IMR-90 (cell line): Measurements from ENCODE around the gene GOLT1A. TPM values are rescaled to one million over a fixed set of nuclear protein-coding genes. Genes with fewer than 3 reads are reported as not detected.

Source experiments
- ATAC-seq: fragments of 200-7000 bp; cut with Tn5 transposase; 2 replicates; pipeline ENCODE4 v1.9.1; 2020; ENCODE audit warnings: low read depth, mild to moderate bottlenecking, moderate library complexity
- BruUV-seq: library from RNA; stranded (reverse); fragments of 400-500 nt; replicated peaks from 2 replicates; lab custom pipeline; 2021; lab: Mats Ljungman, UMichigan
- CTCF ChIA-PET: fragments of 300-600 bp; formaldehyde crosslinking; extraction: SDS; loops from one replicate; lab custom pipeline; 2021; ENCODE audit warnings: antibody characterized with exemption; lab: Yijun Ruan, JAX
- POLR2A ChIA-PET: fragments of 300-600 bp; sonication (Branson Sonifier 250); formaldehyde crosslinking; loops from one replicate; lab custom pipeline; 2022; ENCODE audit warnings: antibody characterized with exemption; ENCODE audit not compliant: unreplicated experiment; lab: Charles Lee
- DNase-seq: peaks from one replicate; pipeline ENCODE4 v3.0.0; 2013
- H2AFZ ChIP-seq: replicated peaks from 2 replicates; pipeline ENCODE3; 2013; ENCODE audit warnings: low read length, mild to moderate bottlenecking; ENCODE audit not compliant: poor library complexity
- H2AK5ac ChIP-seq: 2 replicates; pipeline ENCODE4 v1.6.1; 2013; ENCODE audit warnings: low read depth, low read length, inconsistent platforms
- H2AK9ac ChIP-seq: replicated peaks from 2 replicates; pipeline ENCODE3; 2013; ENCODE audit warnings: mild to moderate bottlenecking, low read depth, low read length, moderate library complexity; ENCODE audit not compliant: poor library complexity
- H2BK120ac ChIP-seq: 2 replicates; pipeline ENCODE4 v1.6.1; 2013; ENCODE audit warnings: low read depth, low read length, inconsistent platforms
- H2BK15ac ChIP-seq: 3 replicates; pipeline ENCODE4 v1.6.1; 2013; ENCODE audit warnings: low read depth, low read length, inconsistent platforms
- H2BK20ac ChIP-seq: 2 replicates; pipeline ENCODE4 v1.6.1; 2013; ENCODE audit warnings: low read depth, mild to moderate bottlenecking, inconsistent platforms, low read length, moderate library complexity
- H2BK5ac ChIP-seq: 2 replicates; pipeline ENCODE4 v1.6.1; 2013; ENCODE audit warnings: mild to moderate bottlenecking, low read depth, low read length, inconsistent platforms; ENCODE audit not compliant: poor library complexity, severe bottlenecking
- H3K14ac ChIP-seq: replicated peaks from 2 replicates; pipeline ENCODE4 v1.6.1; 2013; ENCODE audit warnings: low read depth, low read length, inconsistent platforms
- H3K18ac ChIP-seq: 2 replicates; pipeline ENCODE4 v1.6.1; 2013; ENCODE audit warnings: low read depth, low read length, control low read depth
- H3K23ac ChIP-seq: 2 replicates; pipeline ENCODE4 v1.6.1; 2013; ENCODE audit warnings: low read depth, low read length, inconsistent platforms
- H3K27ac ChIP-seq: 2 replicates; pipeline ENCODE4 v1.5.1; 2013; ENCODE audit warnings: mild to moderate bottlenecking, control low read depth, low read length; ENCODE audit not compliant: insufficient read depth
- H3K27me3 ChIP-seq: 2 replicates; pipeline ENCODE4 v1.6.1; 2013; ENCODE audit warnings: low read length; ENCODE audit not compliant: control insufficient read depth, insufficient read depth
- H3K36me3 ChIP-seq: 2 replicates; pipeline ENCODE4 v1.6.1; 2013; ENCODE audit warnings: low read length, mixed read lengths; ENCODE audit not compliant: control insufficient read depth, insufficient read depth
- H3K4ac ChIP-seq: 2 replicates; pipeline ENCODE4 v1.6.1; 2013; ENCODE audit warnings: low read depth, low read length, inconsistent platforms
- H3K4me1 ChIP-seq: 2 replicates; pipeline ENCODE4 v1.6.1; 2013; ENCODE audit warnings: low read length, mixed read lengths; ENCODE audit not compliant: control insufficient read depth, insufficient read depth
- H3K4me2 ChIP-seq: 2 replicates; pipeline ENCODE4 v1.6.1; 2013; ENCODE audit warnings: low read depth, mild to moderate bottlenecking, control low read depth, low read length, moderate library complexity
- H3K4me3 ChIP-seq: 2 replicates; pipeline ENCODE4 v1.5.1; 2013; ENCODE audit warnings: low read depth, mild to moderate bottlenecking, control low read depth, low read length, moderate library complexity; ENCODE audit not compliant: insufficient read depth
- H3K56ac ChIP-seq: 2 replicates; pipeline ENCODE4 v1.6.1; 2013; ENCODE audit warnings: low read length, inconsistent platforms; ENCODE audit not compliant: insufficient read depth; ENCODE audit errors: extremely low read depth
- H3K79me1 ChIP-seq, 2 experiments: 2 replicates each; pipeline ENCODE4 v1.6.1; 2013; ENCODE audit warnings: low read length in 2 of 2, inconsistent platforms in 1 of 2, low read depth in 1 of 2
- H3K9ac ChIP-seq: 2 replicates; pipeline ENCODE4 v1.6.1; 2013; ENCODE audit warnings: low read depth, low read length, control low read depth
- H3K9me1 ChIP-seq: 2 replicates; pipeline ENCODE4 v1.6.1; 2013; ENCODE audit warnings: low read length, inconsistent platforms; ENCODE audit not compliant: insufficient read depth
- H3K9me3 ChIP-seq: 2 replicates; pipeline ENCODE4 v1.6.1; 2013; ENCODE audit warnings: low read length; ENCODE audit not compliant: control insufficient read depth, insufficient read depth
- H4K20me1 ChIP-seq: 2 replicates; pipeline ENCODE4 v1.6.1; 2013; ENCODE audit warnings: low read length, inconsistent platforms; ENCODE audit not compliant: insufficient read depth
- H4K5ac ChIP-seq: 2 replicates; pipeline ENCODE4 v1.6.1; 2013; ENCODE audit warnings: mild to moderate bottlenecking, low read depth, low read length, control low read depth
- H4K8ac ChIP-seq, 2 experiments: 2 replicates each; pipeline ENCODE4 v1.6.1; 2013; ENCODE audit warnings: low read depth in 2 of 2, low read length in 2 of 2, control low read depth in 1 of 2, inconsistent platforms in 1 of 2
- H4K91ac ChIP-seq: 2 replicates; pipeline ENCODE4 v1.6.1; 2013; ENCODE audit warnings: low read depth, low read length, inconsistent platforms; ENCODE audit not compliant: insufficient read depth
- BHLHE40 ChIP-seq: fragments of 150-350 bp; IDR thresholded peaks from 2 replicates; pipeline ENCODE4 v1.6.1; 2016; ENCODE audit warnings: mild to moderate bottlenecking, low read depth, low read length
- CHD1 ChIP-seq: IDR thresholded peaks from 2 replicates; pipeline ENCODE4 v1.6.1; 2012; ENCODE audit warnings: low read depth, low read length, improper control_type of control experiment
- CTCF ChIP-seq: conservative IDR thresholded peaks from 2 replicates; pipeline ENCODE4 v1.5.1; 2012; ENCODE audit warnings: mild to moderate bottlenecking, low read depth, low read length, improper control_type of control experiment
- ELK1 ChIP-seq: fragments of 150-350 bp; IDR thresholded peaks from 2 replicates; pipeline ENCODE4 v1.6.1; 2016; ENCODE audit warnings: low read depth, mild to moderate bottlenecking, low read length, moderate library complexity, borderline replicate concordance
- FOS ChIP-seq: fragments of 150-350 bp; IDR thresholded peaks from 2 replicates; pipeline ENCODE4 v1.6.1; 2016; ENCODE audit warnings: low read depth, low read length
- MAFK ChIP-seq: IDR thresholded peaks from 2 replicates; pipeline ENCODE4 v1.6.1; 2012; ENCODE audit warnings: low read depth, low read length, improper control_type of control experiment
- MAZ ChIP-seq: IDR thresholded peaks from 2 replicates; pipeline ENCODE4 v1.6.1; 2012; ENCODE audit warnings: low read depth, mild to moderate bottlenecking, low read length, improper control_type of control experiment, moderate library complexity, borderline replicate concordance
- MXI1 ChIP-seq: IDR thresholded peaks from 2 replicates; pipeline ENCODE4 v1.6.1; 2012; ENCODE audit warnings: low read depth, mild to moderate bottlenecking, low read length, moderate library complexity, borderline replicate concordance
- NFE2L2 ChIP-seq: fragments of 150-350 bp; IDR thresholded peaks from 2 replicates; pipeline ENCODE4 v1.6.1; 2016; ENCODE audit warnings: low read depth, mild to moderate bottlenecking, low read length
- POLR2A ChIP-seq: IDR thresholded peaks from 2 replicates; pipeline ENCODE4 v1.6.1; 2012; ENCODE audit warnings: mild to moderate bottlenecking, low read depth, low read length
- RAD21 ChIP-seq: IDR thresholded peaks from 2 replicates; pipeline ENCODE4 v1.6.1; 2012; ENCODE audit warnings: low read length, improper control_type of control experiment
- RCOR1 ChIP-seq: IDR thresholded peaks from 2 replicates; pipeline ENCODE4 v1.6.1; 2012; ENCODE audit warnings: mild to moderate bottlenecking, low read length, improper control_type of control experiment; ENCODE audit not compliant: insufficient replicate concordance
- RFX5 ChIP-seq: IDR thresholded peaks from 2 replicates; pipeline ENCODE4 v1.8.0; 2012; ENCODE audit warnings: low read depth, mild to moderate bottlenecking, low read length, moderate library complexity
- SMC3 ChIP-seq: fragments of 150-350 bp; IDR thresholded peaks from 2 replicates; pipeline ENCODE4 v1.6.1; 2016; ENCODE audit warnings: low read depth, mild to moderate bottlenecking, antibody characterized with exemption, low read length, moderate library complexity
- USF2 ChIP-seq: fragments of 150-350 bp; IDR thresholded peaks from 2 replicates; pipeline ENCODE4 v1.6.1; 2017; ENCODE audit warnings: mild to moderate bottlenecking, antibody characterized with exemption, low read length, low read depth
- WGBS, 2 experiments: methylation state at CpG; one replicate each; pipeline versions ENCODE4 v1.1.5 to v1.1.7; 2013; ENCODE audit warnings: missing lambda C conversion rate in 2 of 2; ENCODE audit not compliant: insufficient read length in 1 of 2; ENCODE audit errors: extremely low coverage in 2 of 2; 5-methylcytosine and 5-hydroxymethylcytosine counted together
- dilution Hi-C: fragments of 300-500 bp; cut with HindIII; formaldehyde crosslinking; loops from one replicate; pipeline ENCODE4 v1.14.3; 2018; ENCODE audit warnings: low sequenced_read_pairs; ENCODE audit not compliant: unreplicated experiment
- in situ Hi-C: fragments of 300-500 bp; cut with MboI; formaldehyde crosslinking; loops from 3 replicates; pipeline ENCODE4 v1.14.3; 2019; ENCODE audit warnings: low sequenced_read_pairs, inconsistent platforms, mixed read lengths
- intact Hi-C: fragments of 100-400 bp; cut with micrococcal nuclease; formaldehyde crosslinking; loops from 2 replicates; pipeline ENCODE4 v1.10.0; 2022
- polyA plus RNA-seq, 3 experiments: library from polyadenylated mRNA; depleted of rRNA; stranded (reverse); fragments of >200 nt; gene quantifications; 2 replicates each; pipeline ENCODE4 v1.2.3, GENCODE V29; 2012; ENCODE audit warnings: low replicate concordance in 1 of 3
- total RNA-seq: library from RNA; depleted of rRNA; stranded (reverse); fragments of >200 nt; gene quantifications from 2 replicates; pipeline ENCODE4 v1.2.3, GENCODE V29; 2012

The GOLT1A gene
- total and polyA plus RNA-seq, 2 of the 4 experiments (the other 2 are of a cell fraction), result 0.32 TPM; not detected in 1

GRCh38 chr1:204154568-204155255 lies 59.1 kb downstream of the GOLT1A start:
- no peaks in the 10 kb centered on the region for H3K9me3 ChIP-seq
- H4K8ac ChIP-seq, result no peak overlapping the region
- POLR2A ChIA-PET, result no interaction called here
- no peak overlapping the region for H4K91ac ChIP-seq
- no peak overlapping the region for H4K5ac ChIP-seq
- H2AK5ac ChIP-seq, result no peak overlapping the region
- no peak overlapping the region for H3K9ac ChIP-seq
- H3K4me1 ChIP-seq, result peaks cover 7% of the 10 kb centered on the region
- no peak overlapping the region for H3K27ac ChIP-seq
- BruUV-seq, result no TSS peak
- H2BK20ac ChIP-seq, result no peak overlapping the region
- H3K9me1 ChIP-seq, result peaks cover 7% of the 10 kb centered on the region; the same call in 1 of the 2 replicates
- H3K4me3 ChIP-seq, result no peak overlapping the region
- H3K23ac ChIP-seq, result no peak overlapping the region
- no peak for DNase-seq
- H2BK5ac ChIP-seq, result no peak overlapping the region
- WGBS, 2 experiments, result 80% methylated on average over 3 of the region's 15 CpGs; no CpG with 5 or more reads in 1 of the 2 experiments
- no peak overlapping the region for H2BK120ac ChIP-seq
- H3K18ac ChIP-seq, result no peak overlapping the region
- H3K4me2 ChIP-seq, result no peak overlapping the region
- no peak overlapping the region for H3K14ac ChIP-seq
- peaks cover 0 to 9% of the 10 kb centered on the region in 2 experiments; a peak in 2 of 4 replicates for H3K79me1 ChIP-seq
- H3K36me3 ChIP-seq, result no peaks in the 10 kb centered on the region
- no peaks in the 10 kb centered on the region for H4K20me1 ChIP-seq
- no peak overlapping the region for H3K4ac ChIP-seq
- dilution Hi-C loops (loop anchor here (25.0 kb wide), 1 partner anchor 233 kb away; no protein-coding TSS in a partner anchor), intact Hi-C loops (no loop called here), in situ Hi-C loops (loop anchor here (5.0 kb wide), 1 partner anchor 208 kb away; no protein-coding TSS in a partner anchor)
- no peak overlapping the region for H2AFZ ChIP-seq
- H2BK15ac ChIP-seq, result no peak overlapping the region
- no peak for ATAC-seq
- CTCF ChIA-PET, result interaction anchor here (0.5 to 1.1 kb wide), 3 partner anchors 8 to 607 kb away, joined by 3 to 5 read pairs (median 4); no protein-coding TSS in a partner anchor
- no peak overlapping the region for H2AK9ac ChIP-seq
- H3K27me3 ChIP-seq, result peaks cover 9% of the 10 kb centered on the region; the same call in 1 of the 2 replicates
- no peak overlapping the region for H3K56ac ChIP-seq
- no peak for TF ChIP-seq MAZ
- TF ChIP-seq CTCF, result no peak
- no peak for TF ChIP-seq CHD1
- no peak for TF ChIP-seq RFX5
- no peak for TF ChIP-seq FOS
- no peak for TF ChIP-seq POLR2A
- TF ChIP-seq USF2, result no peak
- TF ChIP-seq BHLHE40, result no peak
- no peak for TF ChIP-seq RCOR1
- no peak for TF ChIP-seq MAFK
- TF ChIP-seq SMC3, result no peak
- no peak for TF ChIP-seq ELK1
- TF ChIP-seq MXI1, result no peak
- TF ChIP-seq RAD21, result no peak
- no peak for TF ChIP-seq NFE2L2
